BE2C (cell line): ENCODE data around the gene COQ8A.

Source experiments
- DNase-seq: peaks from one replicate; pipeline ENCODE4 v3.0.0-alpha.2; 2020
- H3K27me3 ChIP-seq: fragments of 250-450 bp; sonication (Bioruptor Pico); 2 replicates; pipeline ENCODE4 v1.5.1; 2020; ENCODE audit warnings: mild to moderate bottlenecking
- H3K36me3 ChIP-seq: fragments of 250-450 bp; sonication (Bioruptor Pico); 2 replicates; pipeline ENCODE4 v1.5.1; 2020; ENCODE audit warnings: mild to moderate bottlenecking
- H3K4me1 ChIP-seq: fragments of 250-450 bp; sonication (Bioruptor Pico); 2 replicates; pipeline ENCODE4 v1.5.1; 2020
- H3K4me3 ChIP-seq: 2 replicates; pipeline ENCODE4 v1.5.1; 2011; ENCODE audit warnings: low read depth, low read length
- H3K9me3 ChIP-seq: fragments of 250-450 bp; sonication (Bioruptor Pico); 2 replicates; pipeline ENCODE4 v1.5.1; 2020
- CTCF ChIP-seq: IDR thresholded peaks from 2 replicates; pipeline ENCODE4 v1.5.1; 2012; ENCODE audit warnings: mild to moderate bottlenecking, low read depth, low read length

Gene COQ8A

GRCh38 chr1:226903819-226904716, 36.0 kb upstream of the COQ8A start:
- Histone ChIP-seq H3K27me3 (no peaks in the 10 kb centered on the region), H3K36me3 (no peaks in the 10 kb centered on the region), H3K4me3 (no peak overlapping the region), H3K9me3 (no peaks in the 10 kb centered on the region), H3K4me1 (no peaks in the 10 kb centered on the region)
- no peak for DNase-seq
- TF ChIP-seq CTCF, result no peak

- Histone ChIP-seq H3K4me3 (no peak overlapping the region), H3K36me3 (no peaks in the 10 kb centered on the region), H3K9me3 (no peaks in the 10 kb centered on the region), H3K4me1 (no peaks in the 10 kb centered on the region), H3K27me3 (no peaks in the 10 kb centered on the region)
- no peak for DNase-seq
- no peak for TF ChIP-seq CTCF
These were observed 35.3 kb upstream of the COQ8A start for GRCh38 chr1:226904772-226905171.

- H3K9me3 ChIP-seq, result no peaks in the 10 kb centered on the region
- DNase-seq, result no peak
- no peaks in the 10 kb centered on the region for H3K27me3 ChIP-seq
- H3K36me3 ChIP-seq, result no peaks in the 10 kb centered on the region
- H3K4me3 ChIP-seq, result no peak overlapping the region
- TF ChIP-seq CTCF, result no peak
- H3K4me1 ChIP-seq, result no peaks in the 10 kb centered on the region
These were observed 31.7 kb upstream of the COQ8A start for GRCh38 chr1:226908419-226908818.

- H3K36me3 ChIP-seq, result no peaks in the 10 kb centered on the region
- TF ChIP-seq CTCF, result no peak
- no peaks in the 10 kb centered on the region for H3K27me3 ChIP-seq
- no peaks in the 10 kb centered on the region for H3K9me3 ChIP-seq
- DNase-seq, result no peak
- no peak overlapping the region for H3K4me3 ChIP-seq
- H3K4me1 ChIP-seq, result no peaks in the 10 kb centered on the region
These were observed 31.2 kb upstream of the COQ8A start for GRCh38 chr1:226908913-226909312.

- DNase-seq, result peak; percentile 69
- Histone ChIP-seq H3K36me3 (no peaks in the 10 kb centered on the region), H3K27me3 (no peaks in the 10 kb centered on the region), H3K4me1 (no peaks in the 10 kb centered on the region), H3K9me3 (no peaks in the 10 kb centered on the region), H3K4me3 (no peak overlapping the region)
- TF ChIP-seq CTCF, result peak; percentile 75
These were observed 27.4 kb upstream of the COQ8A start for GRCh38 chr1:226912587-226913176.

GRCh38 chr1:226915672-226915995, 24.5 kb upstream of the COQ8A start:
- Histone ChIP-seq H3K9me3 (no peaks in the 10 kb centered on the region), H3K4me3 (no peak overlapping the region), H3K4me1 (no peaks in the 10 kb centered on the region), H3K27me3 (no peaks in the 10 kb centered on the region), H3K36me3 (no peaks in the 10 kb centered on the region)
- DNase-seq, result no peak
- no peak for TF ChIP-seq CTCF
